Rectal smooth muscle tissue (tissue), 1 donor: ENCODE data around the gene CREM.
A peak's percentile ranks its signal among the peaks of the same experiment; 100 is the strongest.

Experiments
- H3K27ac ChIP-seq: one replicate; pipeline ENCODE4 v1.7.0; 2013; ENCODE audit warnings: low read depth, low read length, inconsistent platforms
- H3K27me3 ChIP-seq: one replicate; pipeline ENCODE4 v1.7.0; 2013; ENCODE audit warnings: low read length; ENCODE audit not compliant: control insufficient read depth, insufficient read depth
- H3K36me3 ChIP-seq: one replicate; pipeline ENCODE4 v1.7.0; 2013; ENCODE audit warnings: low read length; ENCODE audit not compliant: control insufficient read depth, insufficient read depth
- H3K4me1 ChIP-seq: one replicate; pipeline ENCODE4 v1.7.0; 2013; ENCODE audit warnings: low read length; ENCODE audit not compliant: control insufficient read depth, insufficient read depth
- H3K4me3 ChIP-seq: one replicate; pipeline ENCODE4 v1.7.0; 2013; ENCODE audit warnings: low read length
- H3K9ac ChIP-seq: one replicate; pipeline ENCODE4 v1.7.0; 2013; ENCODE audit warnings: low read length

CREM gene

GRCh38 chr10:35150308-35150707, 23.7 kb downstream of the CREM start:
- no peak overlapping the region for H3K9ac ChIP-seq
- H3K4me3 ChIP-seq: no peak overlapping the region
- H3K27me3 ChIP-seq: no peaks in the 10 kb centered on the region
- no peak overlapping the region for H3K27ac ChIP-seq
- no peaks in the 10 kb centered on the region for H3K36me3 ChIP-seq
- H3K4me1 ChIP-seq: peaks cover 2% of the 10 kb centered on the region

GRCh38 chr10:35152992-35153391, 26.3 kb downstream of the CREM start:
- Histone ChIP-seq H3K4me1 (peaks cover 2% of the 10 kb centered on the region), H3K4me3 (no peak overlapping the region), H3K36me3 (no peaks in the 10 kb centered on the region), H3K27ac (no peak overlapping the region), H3K9ac (no peak overlapping the region), H3K27me3 (no peaks in the 10 kb centered on the region)

GRCh38 chr10:35153716-35154115, 27.1 kb downstream of the CREM start:
- Histone ChIP-seq H3K4me1 (peaks cover 2% of the 10 kb centered on the region), H3K36me3 (no peaks in the 10 kb centered on the region), H3K27me3 (no peaks in the 10 kb centered on the region), H3K9ac (no peak overlapping the region), H3K27ac (no peak overlapping the region), H3K4me3 (no peak overlapping the region)

GRCh38 chr10:35160743-35161142, 34.1 kb downstream of the CREM start:
- Histone ChIP-seq H3K27ac (no peak overlapping the region), H3K4me3 (no peak overlapping the region), H3K9ac (no peak overlapping the region), H3K36me3 (no peaks in the 10 kb centered on the region), H3K27me3 (no peaks in the 10 kb centered on the region), H3K4me1 (no peaks in the 10 kb centered on the region)

GRCh38 chr10:35161906-35162305, 35.3 kb downstream of the CREM start:
- Histone ChIP-seq H3K36me3 (no peaks in the 10 kb centered on the region), H3K9ac (no peak overlapping the region), H3K27ac (no peak overlapping the region), H3K4me3 (no peak overlapping the region), H3K4me1 (no peaks in the 10 kb centered on the region), H3K27me3 (no peaks in the 10 kb centered on the region)

GRCh38 chr10:35165136-35165535, 38.5 kb downstream of the CREM start:
- H3K4me3 ChIP-seq: no peak overlapping the region
- no peaks in the 10 kb centered on the region for H3K4me1 ChIP-seq
- H3K27me3 ChIP-seq: no peaks in the 10 kb centered on the region
- H3K27ac ChIP-seq: no peak overlapping the region
- no peak overlapping the region for H3K9ac ChIP-seq
- H3K36me3 ChIP-seq: no peaks in the 10 kb centered on the region

GRCh38 chr10:35165811-35166210, 39.2 kb downstream of the CREM start:
- no peaks in the 10 kb centered on the region for H3K27me3 ChIP-seq
- no peak overlapping the region for H3K4me3 ChIP-seq
- no peaks in the 10 kb centered on the region for H3K4me1 ChIP-seq
- H3K9ac ChIP-seq: no peak overlapping the region
- no peak overlapping the region for H3K27ac ChIP-seq
- no peaks in the 10 kb centered on the region for H3K36me3 ChIP-seq

GRCh38 chr10:35166607-35167006, 40.0 kb downstream of the CREM start:
- no peaks in the 10 kb centered on the region for H3K36me3 ChIP-seq

GRCh38 chr10:35167342-35167741, 40.7 kb downstream of the CREM start:
- Histone ChIP-seq H3K4me1 (no peaks in the 10 kb centered on the region), H3K27ac (no peak overlapping the region), H3K4me3 (no peak overlapping the region), H3K27me3 (no peaks in the 10 kb centered on the region), H3K36me3 (no peaks in the 10 kb centered on the region), H3K9ac (no peak overlapping the region)

More at GRCh38 chr10:35166607-35167006, 40.0 kb downstream of the CREM start:
- no peaks in the 10 kb centered on the region for H3K4me1 ChIP-seq
- H3K27ac ChIP-seq: no peak overlapping the region
- H3K4me3 ChIP-seq: no peak overlapping the region
- no peaks in the 10 kb centered on the region for H3K27me3 ChIP-seq
- H3K9ac ChIP-seq: no peak overlapping the region

- Histone ChIP-seq H3K4me3 (no peak overlapping the region), H3K4me1 (no peaks in the 10 kb centered on the region), H3K27ac (no peak overlapping the region), H3K9ac (no peak overlapping the region), H3K36me3 (no peaks in the 10 kb centered on the region), H3K27me3 (no peaks in the 10 kb centered on the region)
Measured at GRCh38 chr10:35172146-35172545, 45.5 kb downstream of the CREM start.

GRCh38 chr10:35172574-35172973, 45.9 kb downstream of the CREM start:
- no peak overlapping the region for H3K4me3 ChIP-seq
- no peak overlapping the region for H3K27ac ChIP-seq
- H3K4me1 ChIP-seq: no peaks in the 10 kb centered on the region
- no peaks in the 10 kb centered on the region for H3K36me3 ChIP-seq
- H3K27me3 ChIP-seq: no peaks in the 10 kb centered on the region
- H3K9ac ChIP-seq: no peak overlapping the region

- Histone ChIP-seq H3K9ac (peak overlapping the region; percentile 27), H3K4me1 (no peaks in the 10 kb centered on the region), H3K36me3 (no peaks in the 10 kb centered on the region), H3K4me3 (no peak overlapping the region), H3K27ac (no peak overlapping the region), H3K27me3 (no peaks in the 10 kb centered on the region)
Measured at GRCh38 chr10:35178331-35178730, 51.7 kb downstream of the CREM start.

GRCh38 chr10:35182631-35183510, 56.2 kb downstream of the CREM start:
- H3K36me3 ChIP-seq: no peaks in the 10 kb centered on the region
- no peak overlapping the region for H3K4me3 ChIP-seq
- no peaks in the 10 kb centered on the region for H3K4me1 ChIP-seq
- no peaks in the 10 kb centered on the region for H3K27me3 ChIP-seq
- no peak overlapping the region for H3K9ac ChIP-seq
- H3K27ac ChIP-seq: no peak overlapping the region
